Natural killer cell (primary cell): ENCODE measurements around the gene MFSD1. TPM values are rescaled to one million over a fixed set of nuclear protein-coding genes. Genes with fewer than 3 reads are reported as not detected.
A peak's percentile ranks its signal among the peaks of the same experiment; 100 is the strongest.

Source experiments
- ATAC-seq, 3 donors: fragments of 150-1000 bp in 2 of 3; fragments of 200-7000 bp in 1 of 3; cut with Tn5 transposase; 1 replicate in 1 of 3; 2 replicates in 2 of 3; pipeline ENCODE4 v1.10.0; 2021; ENCODE audit warnings: mild to moderate bottlenecking in 2 of 3, moderate library complexity in 2 of 3
- DNase-seq, 2 donors: peaks; one replicate each; pipeline versions ENCODE4 v3.0.0 to v3.0.0-alpha.2; 2013 to 2021; ENCODE audit warnings: mixed read lengths in 1 of 2
- H3K27ac ChIP-seq: one replicate; pipeline ENCODE4 v1.5.1; 2013; ENCODE audit warnings: mild to moderate bottlenecking, low read length
- H3K27me3 ChIP-seq: one replicate; pipeline ENCODE4 v1.6.1; 2013; ENCODE audit warnings: low read length; ENCODE audit not compliant: control insufficient read depth, insufficient read depth
- H3K36me3 ChIP-seq: one replicate; pipeline ENCODE4 v1.6.1; 2013; ENCODE audit warnings: low read length; ENCODE audit not compliant: control insufficient read depth, insufficient read depth
- H3K4me1 ChIP-seq: one replicate; pipeline ENCODE4 v1.6.1; 2013; ENCODE audit warnings: low read length; ENCODE audit not compliant: control insufficient read depth, insufficient read depth
- H3K4me3 ChIP-seq: one replicate; pipeline ENCODE4 v1.5.1; 2013; ENCODE audit warnings: low read length
- H3K9me3 ChIP-seq: one replicate; pipeline ENCODE4 v1.6.1; 2013; ENCODE audit warnings: low read length; ENCODE audit not compliant: control insufficient read depth, insufficient read depth
- H3K27ac Mint-ChIP-seq, 2 donors: one replicate each; pipeline ENCODE4 v1.8.0; 2022; ENCODE audit warnings: mild to moderate bottlenecking in 2 of 2, mixed read lengths in 2 of 2, moderate library complexity in 1 of 2
- H3K27me3 Mint-ChIP-seq, 2 donors: one replicate each; pipeline ENCODE4 v1.8.0; 2022; ENCODE audit warnings: low read depth in 2 of 2, mixed read lengths in 2 of 2
- H3K36me3 Mint-ChIP-seq: one replicate; pipeline ENCODE4 v1.8.0; 2022; ENCODE audit warnings: mixed read lengths
- H3K4me1 Mint-ChIP-seq, 2 donors: one replicate each; pipeline ENCODE4 v1.8.0; 2022; ENCODE audit warnings: mixed read lengths in 2 of 2
- H3K4me3 Mint-ChIP-seq: one replicate; pipeline ENCODE4 v1.8.0; 2022; ENCODE audit warnings: mild to moderate bottlenecking, moderate library complexity, mixed read lengths
- H3K9me3 Mint-ChIP-seq, 2 donors: one replicate each; pipeline ENCODE4 v1.8.0; 2022; ENCODE audit warnings: mixed read lengths in 2 of 2
- WGBS: methylation state at CpG from one replicate; pipeline ENCODE4 v1.1.7; 2013; ENCODE audit warnings: missing lambda C conversion rate; ENCODE audit not compliant: insufficient coverage; 5-methylcytosine and 5-hydroxymethylcytosine counted together
- intact Hi-C: fragments of 100-400 bp; cut with micrococcal nuclease; formaldehyde crosslinking; loops from one replicate; pipeline ENCODE4 v1.14.2; 2022
- total RNA-seq, 4 donors: library from RNA; stranded (reverse); fragments of 120-200 nt in 1 of 4; gene quantifications; one replicate each; pipeline versions ENCODE4 v1.2.3 to v1.2.4, GENCODE V29; 2013 to 2022
- TF ChIP-seq, protein P1 (sequence below): fragments of 200-600 bp; IDR thresholded peaks from one replicate; pipeline ENCODE4 v1.8.0; 2022; ENCODE audit warnings: antibody characterized with exemption

Gene MFSD1
- total RNA-seq, 3 donors from 2014 or later (not counting 1 experiment from before 2014, with no cell fraction given): 27.3 to 37.3 (median 33.6) TPM

DNA sequence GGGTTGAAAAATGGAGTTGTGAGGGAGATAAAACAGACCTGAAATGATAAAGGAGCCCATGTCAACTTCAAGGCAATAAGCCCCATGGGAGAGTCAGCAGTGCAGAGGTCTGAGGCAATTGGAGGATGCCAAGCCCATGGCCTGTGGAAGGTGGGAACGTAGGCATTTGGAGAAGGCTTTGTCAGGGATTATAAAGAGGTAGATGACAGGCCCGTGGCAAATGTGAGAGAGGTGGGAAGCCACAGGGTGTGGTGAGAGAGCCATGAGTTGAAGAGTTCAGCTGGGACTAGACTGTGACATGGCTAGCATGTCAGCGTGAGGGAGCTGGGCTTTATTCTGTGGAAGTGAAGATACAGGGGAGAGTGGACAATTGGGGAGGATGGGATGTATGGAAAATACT, 35.4 kb downstream of the MFSD1 start:
- peak in 1 of 3 donors; percentile 40 for ATAC-seq
- intact Hi-C loops: no loop called here
- Histone ChIP-seq H3K27ac (no peak overlapping the region), H3K4me3 (no peak overlapping the region), H3K9me3 (no peaks in the 10 kb centered on the region), H3K36me3 (no peaks in the 10 kb centered on the region), H3K27me3 (no peaks in the 10 kb centered on the region), H3K4me1 (no peaks in the 10 kb centered on the region)
- Mint-ChIP-seq H3K4me1 (peaks cover 17 to 22% of the 10 kb centered on the region in 2 donors), H3K9me3 (no peaks in the 10 kb centered on the region), H3K4me3 (no peak overlapping the region), H3K27me3 (no peaks in the 10 kb centered on the region), H3K36me3 (no peaks in the 10 kb centered on the region), H3K27ac (peak overlapping the region in 1 of 2 donors; percentile 3)
- 53% methylated on average over 3 of the region's 3 CpGs for WGBS
- TF ChIP-seq, protein P1, sequence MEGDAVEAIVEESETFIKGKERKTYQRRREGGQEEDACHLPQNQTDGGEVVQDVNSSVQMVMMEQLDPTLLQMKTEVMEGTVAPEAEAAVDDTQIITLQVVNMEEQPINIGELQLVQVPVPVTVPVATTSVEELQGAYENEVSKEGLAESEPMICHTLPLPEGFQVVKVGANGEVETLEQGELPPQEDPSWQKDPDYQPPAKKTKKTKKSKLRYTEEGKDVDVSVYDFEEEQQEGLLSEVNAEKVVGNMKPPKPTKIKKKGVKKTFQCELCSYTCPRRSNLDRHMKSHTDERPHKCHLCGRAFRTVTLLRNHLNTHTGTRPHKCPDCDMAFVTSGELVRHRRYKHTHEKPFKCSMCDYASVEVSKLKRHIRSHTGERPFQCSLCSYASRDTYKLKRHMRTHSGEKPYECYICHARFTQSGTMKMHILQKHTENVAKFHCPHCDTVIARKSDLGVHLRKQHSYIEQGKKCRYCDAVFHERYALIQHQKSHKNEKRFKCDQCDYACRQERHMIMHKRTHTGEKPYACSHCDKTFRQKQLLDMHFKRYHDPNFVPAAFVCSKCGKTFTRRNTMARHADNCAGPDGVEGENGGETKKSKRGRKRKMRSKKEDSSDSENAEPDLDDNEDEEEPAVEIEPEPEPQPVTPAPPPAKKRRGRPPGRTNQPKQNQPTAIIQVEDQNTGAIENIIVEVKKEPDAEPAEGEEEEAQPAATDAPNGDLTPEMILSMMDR: no peak
- DNase-seq: no peak

DNA sequence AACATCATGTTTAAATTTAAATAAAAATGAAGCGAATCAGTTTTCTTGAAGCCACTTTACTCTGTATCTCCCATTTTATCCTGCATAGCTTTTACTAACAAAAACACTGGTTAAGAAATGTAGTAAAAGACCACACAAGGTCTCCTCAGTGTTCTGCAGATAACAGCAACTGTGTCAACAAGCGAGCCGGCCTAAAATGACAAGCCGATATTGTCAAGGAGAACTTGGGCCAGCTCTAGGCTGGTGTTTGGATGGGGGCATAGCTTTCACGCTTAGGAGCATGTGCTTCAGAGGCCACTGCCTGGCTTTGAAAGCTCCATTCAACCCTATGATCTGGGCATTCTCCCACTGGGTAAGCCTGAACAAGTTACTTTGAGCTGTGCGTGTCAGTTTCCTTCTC, 38.1 kb downstream of the MFSD1 start:
- peaks cover 17% of the 10 kb centered on the region in 2 donors for H3K4me1 Mint-ChIP-seq
- H3K9me3 ChIP-seq: no peaks in the 10 kb centered on the region
- DNase-seq (no peak), ATAC-seq (no peak)
- no peak overlapping the region for H3K27ac Mint-ChIP-seq
- no peaks in the 10 kb centered on the region for H3K27me3 Mint-ChIP-seq
- TF ChIP-seq, protein P1: no peak
- H3K36me3 Mint-ChIP-seq: no peaks in the 10 kb centered on the region
- no peaks in the 10 kb centered on the region for H3K4me1 ChIP-seq
- H3K27ac ChIP-seq: no peak overlapping the region
- H3K4me3 Mint-ChIP-seq: no peak overlapping the region
- H3K36me3 ChIP-seq: no peaks in the 10 kb centered on the region
- 87% methylated on average over 6 of the region's 6 CpGs for WGBS
- H3K4me3 ChIP-seq: no peak overlapping the region
- no peaks in the 10 kb centered on the region for H3K27me3 ChIP-seq
- no peaks in the 10 kb centered on the region for H3K9me3 Mint-ChIP-seq
- intact Hi-C loops: no loop called here

DNA sequence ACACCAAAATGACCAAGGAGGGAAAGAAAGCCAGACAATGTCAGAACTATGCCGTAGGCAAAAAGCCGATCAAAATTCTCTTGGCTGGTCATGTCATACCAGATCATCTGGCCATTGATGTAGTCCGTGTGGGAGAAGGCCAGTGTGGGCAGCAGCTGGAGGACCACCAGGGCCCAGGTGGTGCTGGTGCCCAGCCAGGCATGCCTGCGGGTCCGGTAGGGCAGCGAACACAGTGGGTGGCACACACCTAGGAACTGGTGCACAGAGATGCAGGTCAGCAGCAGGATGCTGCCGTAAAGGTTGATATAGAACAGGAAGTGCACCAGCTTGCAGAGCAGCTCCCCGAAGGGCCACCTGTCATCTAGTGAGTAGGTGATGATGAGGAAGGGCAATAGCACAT, 39.5 kb downstream of the MFSD1 start:
- Mint-ChIP-seq H3K27ac (no peak overlapping the region), H3K4me3 (no peak overlapping the region), H3K27me3 (no peaks in the 10 kb centered on the region), H3K4me1 (peaks cover 17% of the 10 kb centered on the region in 2 donors), H3K36me3 (no peaks in the 10 kb centered on the region), H3K9me3 (no peaks in the 10 kb centered on the region)
- ATAC-seq: peak in 1 of 3 donors; percentile 11
- H3K36me3 ChIP-seq: no peaks in the 10 kb centered on the region
- intact Hi-C loops: no loop called here
- TF ChIP-seq, protein P1: no peak
- no peak for DNase-seq
- H3K4me3 ChIP-seq: no peak overlapping the region
- H3K27me3 ChIP-seq: peaks cover 2% of the 10 kb centered on the region
- 89% methylated on average over 8 of the region's 8 CpGs for WGBS
- no peaks in the 10 kb centered on the region for H3K9me3 ChIP-seq
- no peaks in the 10 kb centered on the region for H3K4me1 ChIP-seq
- no peak overlapping the region for H3K27ac ChIP-seq

DNA sequence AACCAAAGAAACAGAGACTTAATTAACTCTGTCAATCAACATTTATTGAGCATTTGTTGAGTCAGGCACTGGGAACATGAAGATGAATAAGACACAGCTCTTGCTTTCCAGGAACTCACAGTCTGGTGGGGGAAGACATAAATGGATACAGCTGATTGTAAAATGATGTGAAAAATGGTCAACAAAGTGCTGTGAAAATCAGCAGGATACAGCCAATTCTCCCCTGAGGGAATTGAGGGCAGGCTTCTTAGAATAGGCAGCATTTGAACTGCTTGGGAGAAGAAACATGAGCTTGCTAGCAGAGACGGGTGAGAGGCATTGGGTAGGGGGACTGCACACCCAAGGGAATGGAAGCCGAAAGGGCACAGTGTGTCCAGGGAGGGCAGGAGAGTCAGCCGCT, 41.1 kb downstream of the MFSD1 start:
- WGBS: 91% methylated on average over 3 of the region's 3 CpGs

More for the DNA sequence above, 41.1 kb downstream of the MFSD1 start:
- ATAC-seq (no peak), DNase-seq (no peak)
- TF ChIP-seq, protein P1: no peak
- intact Hi-C loops: no loop called here
- Mint-ChIP-seq H3K27me3 (no peaks in the 10 kb centered on the region), H3K36me3 (no peaks in the 10 kb centered on the region), H3K27ac (no peak overlapping the region), H3K9me3 (no peaks in the 10 kb centered on the region), H3K4me3 (no peak overlapping the region), H3K4me1 (peaks cover 2 to 3% of the 10 kb centered on the region in 2 donors)
- Histone ChIP-seq H3K27ac (no peak overlapping the region), H3K4me1 (no peaks in the 10 kb centered on the region), H3K36me3 (no peaks in the 10 kb centered on the region), H3K27me3 (peaks cover 2% of the 10 kb centered on the region), H3K4me3 (no peak overlapping the region), H3K9me3 (no peaks in the 10 kb centered on the region)
